K562 (cell line): Measurements from ENCODE around the gene CUL2. TPM values are rescaled to one million over a fixed set of nuclear protein-coding genes. Genes with fewer than 3 reads are reported as not detected.
A peak's percentile ranks its signal among the peaks of the same experiment; 100 is the strongest.

ENCODE experiments used
- ARID3B ChIP-seq: fragments of 250-450 bp; sonication (Bioruptor Pico); IDR thresholded peaks from 2 replicates; pipeline ENCODE4 v1.4.0; 2020; ENCODE audit warnings: borderline replicate concordance
- CGGBP1 ChIP-seq: fragments of 250-450 bp; sonication (Bioruptor Pico); IDR thresholded peaks from 2 replicates; pipeline ENCODE4 v1.9.0; 2021; ENCODE audit warnings: mild to moderate bottlenecking
- COPS2 ChIP-seq: fragments of 450-650 bp; conservative IDR thresholded peaks from 2 replicates; pipeline ENCODE4 v1.6.1; 2016; ENCODE audit warnings: mild to moderate bottlenecking, moderate library complexity
- DPF2 ChIP-seq: fragments of 450-650 bp; IDR thresholded peaks from 2 replicates; pipeline ENCODE4 v1.6.1; 2016
- FOSL1 ChIP-seq: fragments of 200-800 bp; sonication (Bioruptor generic); conservative IDR thresholded peaks from 2 replicates; pipeline ENCODE4 v1.6.1; 2016; ENCODE audit warnings: missing genetic modification characterization, missing compliant biosample characterization
- FOXP4 ChIP-seq: sonication (generic); formaldehyde crosslinking; IDR thresholded peaks from 2 replicates; pipeline ENCODE4 v1.8.0; 2022; ENCODE audit warnings: mild to moderate bottlenecking, missing genetic modification reagents, borderline replicate concordance
- HDAC3 ChIP-seq: fragments of 450-650 bp; IDR thresholded peaks from 2 replicates; pipeline ENCODE4 v1.6.1; 2018; ENCODE audit warnings: borderline replicate concordance, mild to moderate bottlenecking, moderate library complexity; ENCODE audit not compliant: partially characterized antibody
- ILK ChIP-seq: fragments of 450-650 bp; IDR thresholded peaks from 2 replicates; pipeline ENCODE4 v1.6.1; 2016; ENCODE audit warnings: missing genetic modification characterization, low read depth, mild to moderate bottlenecking, missing compliant biosample characterization, moderate library complexity, borderline replicate concordance
- POLR2AphosphoS2 ChIP-seq: IDR thresholded peaks from 2 replicates; pipeline ENCODE4 v1.6.1; 2012; ENCODE audit warnings: low read length, improper control_type of control experiment
- POLR3G ChIP-seq: IDR thresholded peaks from 2 replicates; pipeline ENCODE4 v1.6.1; 2011; ENCODE audit not compliant: insufficient read length, insufficient replicate concordance; ENCODE audit errors: extremely low read depth
- SMARCC2 ChIP-seq: fragments of 450-650 bp; IDR thresholded peaks from 2 replicates; pipeline ENCODE4 v1.6.1; 2017; ENCODE audit warnings: antibody characterized with exemption, moderate library complexity, mild to moderate bottlenecking, low read depth
- TFAP4 ChIP-seq: sonication (generic); formaldehyde crosslinking; IDR thresholded peaks from 2 replicates; pipeline ENCODE4 v1.8.0; 2022; ENCODE audit warnings: missing genetic modification reagents, mild to moderate bottlenecking, moderate library complexity, borderline replicate concordance
- TFE3 ChIP-seq: fragments of 450-650 bp; formaldehyde crosslinking; IDR thresholded peaks from 2 replicates; pipeline ENCODE4 v1.4.0; 2020; ENCODE audit warnings: mild to moderate bottlenecking, mixed read lengths
- ZBTB2 ChIP-seq: fragments of 450-650 bp; IDR thresholded peaks from 2 replicates; pipeline ENCODE4 v1.6.1; 2016; ENCODE audit warnings: antibody characterized with exemption
- ZC3H8 ChIP-seq: fragments of 450-650 bp; IDR thresholded peaks from 2 replicates; pipeline ENCODE4 v1.6.1; 2017
- ZNF408 ChIP-seq: fragments of 250-450 bp; sonication (Bioruptor Pico); IDR thresholded peaks from 2 replicates; pipeline ENCODE4 v1.4.0; 2020; ENCODE audit warnings: low read depth, mild to moderate bottlenecking, moderate library complexity
- ZNF639 ChIP-seq, 2 experiments: fragments of 200-800 bp in 1 of 2; sonication (Bioruptor generic) in 1 of 2; sonication (generic) in 1 of 2; formaldehyde crosslinking in 1 of 2; IDR thresholded peaks in 1 of 2; conservative IDR thresholded peaks in 1 of 2; 2 replicates each; pipeline versions ENCODE4 v1.5.0 to v1.6.1; 2016 to 2020; ENCODE audit warnings: missing compliant biosample characterization in 1 of 2, missing genetic modification characterization in 1 of 2, missing genetic modification reagents in 1 of 2
- ZNF75A ChIP-seq: fragments of 450-650 bp; formaldehyde crosslinking; IDR thresholded peaks from 2 replicates; pipeline ENCODE4 v1.4.0; 2020; ENCODE audit warnings: mild to moderate bottlenecking
- polyA plus RNA-seq, 8 experiments: library from polyadenylated mRNA; depleted of rRNA in 4 of 8; stranded (reverse) in 5 of 8; unstranded in 3 of 8; fragments of >200 nt; fragmentation: Nextera tagmentation in 2 of 8; fragmentation: Illumina TruSeq in 1 of 8; extraction: Ambion mirVana in 2 of 8; extraction: Trizol in 1 of 8; gene quantifications; 2 replicates each; pipeline versions ENCODE4 v1.2.1 to v1.2.3, GENCODE V29; 2011 to 2014; ENCODE audit warnings: inconsistent platforms in 1 of 8, missing spikeins in 1 of 8
- total RNA-seq, 7 experiments: library from RNA; depleted of rRNA in 6 of 7; stranded (reverse); fragments of >200 nt in 6 of 7; fragmentation: Illumina TruSeq in 2 of 7; extraction: Trizol in 2 of 7; gene quantifications; 2 replicates each; pipeline versions ENCODE4 v1.2.1 to v1.2.3, GENCODE V29; 2011 to 2021; ENCODE audit warnings: low replicate concordance in 1 of 7

The CUL2 gene
- total and polyA plus RNA-seq, 9 of the 15 experiments (the other 6 are each of a cell fraction or from before 2014, with no cell fraction given), result 17.3 to 46.3 (median 41.2) TPM

- TF ChIP-seq POLR2AphosphoS2 (no peak), CGGBP1 (CRISPR knock-in tag) (no peak), HDAC3 (no peak), POLR3G (no peak), ARID3B (CRISPR knock-in tag) (no peak), SMARCC2 (no peak), FOXP4 (CRISPR knock-in tag) (no peak), ZNF639 (CRISPR knock-in tag; conservative IDR thresholded peaks at IDR 0.05 in 1 of 2, IDR thresholded peaks at IDR 0.05 in 1 of 2) (no peak), ILK (tag) (no peak), DPF2 (peak; percentile 29; the same call in 1 of the 2 replicates), ZC3H8 (no peak), FOSL1 (tag) (peak; percentile 91), ZNF408 (CRISPR knock-in tag) (no peak), ZNF75A (no peak), TFE3 (CRISPR knock-in tag) (no peak), TFAP4 (CRISPR knock-in tag) (peak; percentile 32; the same call in 1 of the 2 replicates), ZBTB2 (no peak), COPS2 (no peak)
These were observed 95.5 kb downstream of the CUL2 start (continued) for GRCh38 chr10:34994565-34995142.
